Muscle of back (tissue), 11 donors: ENCODE data around the gene ECHS1. TPM values are rescaled to one million over a fixed set of nuclear protein-coding genes. Genes with fewer than 3 reads are reported as not detected.
"Not testable (repeated sequence)": the region's sequence is repeated elsewhere in the genome, so short reads cannot be mapped to it uniquely, and the experiment has no call there.

Source experiments
- DNase-seq, 3 donors: peaks; one replicate each; pipeline versions ENCODE4 v3.0.0 to v3.0.0-alpha.2; 2013
- polyA plus RNA-seq, 10 donors: library from polyadenylated mRNA; unstranded; fragments of 120-200 nt; gene quantifications; one replicate each; pipeline ENCODE4 v1.2.1, GENCODE V29; 2013; ENCODE audit not compliant: insufficient read length in 10 of 10

The ECHS1 gene
- polyA plus RNA-seq, 10 donors, result 96.4 to 132 (median 123) TPM

DNA sequence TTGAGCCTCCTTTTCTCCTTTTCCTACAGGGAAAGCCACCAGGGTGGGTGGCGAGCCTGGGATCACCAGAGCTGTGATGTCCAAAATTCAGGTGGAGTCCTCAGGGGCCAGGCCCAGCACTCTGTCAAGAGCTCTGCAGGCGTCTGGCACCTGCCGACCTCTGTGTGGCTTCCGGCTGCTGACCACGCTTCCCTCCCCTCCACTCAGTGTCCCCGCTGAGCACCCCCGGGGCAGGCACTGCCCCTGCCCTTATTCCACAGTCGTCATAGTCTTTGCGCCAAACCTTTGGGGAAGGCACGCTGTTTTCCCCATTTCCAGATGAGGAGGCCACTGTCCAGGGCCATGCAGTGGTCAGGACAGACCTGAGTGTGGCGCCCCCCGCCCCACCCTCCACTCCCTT, 28.3 kb upstream of the ECHS1 start:
- DNase-seq, result no peak

DNA sequence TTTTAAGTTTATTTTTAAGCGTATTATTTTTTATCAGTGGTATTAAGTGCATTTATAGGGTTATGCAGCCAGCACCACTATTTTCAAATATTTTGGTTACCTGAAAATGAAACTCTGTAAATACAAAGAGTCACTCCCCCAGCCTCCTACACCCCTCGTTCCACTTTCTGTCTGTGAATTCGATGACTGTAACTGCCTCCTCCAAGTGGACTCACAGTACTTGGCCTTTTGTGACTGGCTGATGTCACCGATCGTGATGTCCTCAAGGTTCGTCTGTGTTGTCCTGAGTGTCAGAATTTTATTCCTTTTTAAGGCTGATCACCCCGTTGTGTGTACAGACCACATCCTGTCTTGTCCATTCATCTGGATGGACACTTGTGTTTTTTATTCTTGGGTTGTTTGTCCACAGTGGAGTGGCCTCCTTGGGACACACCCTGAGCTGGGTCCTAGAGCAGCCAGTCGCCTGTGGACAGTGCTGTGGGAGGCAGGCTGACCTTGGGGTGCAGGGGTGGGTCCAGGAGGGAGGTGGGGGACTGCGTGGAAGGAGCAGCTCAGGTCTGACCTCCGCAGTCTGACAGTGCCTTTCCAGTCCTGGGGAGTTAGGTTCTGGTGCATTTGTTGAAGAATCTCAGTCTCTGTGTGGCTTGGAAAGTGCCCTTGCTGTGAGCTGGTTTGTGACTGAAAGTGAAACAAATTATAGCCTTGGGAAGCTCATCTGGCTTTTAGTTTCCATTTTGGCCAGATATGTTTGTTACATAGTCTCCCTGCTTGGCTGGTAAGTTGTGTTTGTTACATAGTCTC, 27.7 kb upstream of the ECHS1 start:
- no peak for DNase-seq

- no peak for DNase-seq
Measured at GRCh38 chr10:133399123-133399601, 26.0 kb upstream of the ECHS1 start.

DNA sequence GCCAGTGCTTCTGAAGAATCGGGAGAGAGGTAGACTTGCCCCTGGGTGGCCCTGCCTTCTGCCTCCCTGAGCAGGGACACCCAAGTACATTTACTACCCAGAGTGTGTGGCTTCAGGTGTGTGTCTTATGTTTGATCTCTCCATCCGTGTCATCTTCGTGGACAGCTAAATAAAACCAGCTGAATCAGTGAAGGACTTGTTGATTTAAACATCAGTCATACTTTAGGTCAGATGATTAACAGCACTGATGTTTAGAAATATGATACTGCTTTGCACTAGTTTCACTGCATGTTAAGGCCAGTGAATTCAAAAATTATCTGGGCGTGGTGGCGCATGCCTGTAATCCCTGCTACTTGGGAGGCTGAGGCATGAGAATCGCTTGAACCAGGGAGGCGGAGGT, 24.8 kb upstream of the ECHS1 start:
- no peak for DNase-seq

DNA sequence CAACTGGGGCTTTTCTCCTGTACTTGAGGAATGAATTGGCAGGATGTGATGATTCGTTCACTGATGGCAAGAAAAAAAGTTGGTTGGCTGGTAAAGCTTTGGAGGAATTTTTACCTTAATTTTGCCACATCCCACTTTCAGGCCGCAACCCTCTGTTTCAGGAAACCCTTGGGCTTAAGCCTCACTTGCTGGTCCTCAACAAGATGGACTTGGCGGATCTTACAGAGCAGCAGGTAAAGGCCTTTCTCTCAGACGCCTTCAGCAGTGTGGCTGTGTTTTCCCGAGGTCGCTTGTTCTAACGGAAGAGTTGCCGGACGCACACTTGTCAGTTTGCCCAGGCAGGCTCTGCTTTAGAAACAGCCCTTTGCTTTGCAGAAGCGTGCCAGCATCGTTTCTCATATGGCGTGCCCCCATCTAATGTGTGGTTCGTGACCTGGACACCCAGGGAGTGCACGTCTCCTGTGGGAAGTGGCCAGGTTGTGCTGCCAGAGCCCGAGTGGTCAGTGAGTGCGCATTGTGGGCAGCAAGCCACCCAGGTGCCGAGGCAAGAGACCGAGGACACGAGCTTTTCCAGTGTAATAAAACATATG, 23.0 kb upstream of the ECHS1 start:
- DNase-seq, result no peak

DNA sequence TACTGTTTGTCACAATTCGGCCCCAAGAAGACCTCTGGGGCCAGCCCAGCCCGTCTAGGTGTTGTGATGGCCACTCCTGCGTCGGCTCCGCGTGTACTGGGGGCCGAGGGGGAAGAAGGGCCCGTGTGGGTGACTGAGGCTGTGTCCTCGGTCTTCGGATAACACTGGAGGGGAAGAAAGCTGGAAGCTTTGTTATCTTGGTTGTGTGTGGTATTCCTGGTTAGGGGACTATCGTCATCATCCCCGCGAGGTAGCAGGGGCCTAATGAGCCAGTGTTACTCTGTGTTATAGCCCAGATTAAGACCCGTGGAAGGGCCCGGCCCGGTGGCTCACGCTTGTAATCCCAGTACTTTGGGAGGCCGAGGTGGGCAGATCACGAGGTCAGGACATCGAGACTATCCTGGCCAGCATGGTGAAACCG, 21.7 kb upstream of the ECHS1 start:
- no peak for DNase-seq

DNA sequence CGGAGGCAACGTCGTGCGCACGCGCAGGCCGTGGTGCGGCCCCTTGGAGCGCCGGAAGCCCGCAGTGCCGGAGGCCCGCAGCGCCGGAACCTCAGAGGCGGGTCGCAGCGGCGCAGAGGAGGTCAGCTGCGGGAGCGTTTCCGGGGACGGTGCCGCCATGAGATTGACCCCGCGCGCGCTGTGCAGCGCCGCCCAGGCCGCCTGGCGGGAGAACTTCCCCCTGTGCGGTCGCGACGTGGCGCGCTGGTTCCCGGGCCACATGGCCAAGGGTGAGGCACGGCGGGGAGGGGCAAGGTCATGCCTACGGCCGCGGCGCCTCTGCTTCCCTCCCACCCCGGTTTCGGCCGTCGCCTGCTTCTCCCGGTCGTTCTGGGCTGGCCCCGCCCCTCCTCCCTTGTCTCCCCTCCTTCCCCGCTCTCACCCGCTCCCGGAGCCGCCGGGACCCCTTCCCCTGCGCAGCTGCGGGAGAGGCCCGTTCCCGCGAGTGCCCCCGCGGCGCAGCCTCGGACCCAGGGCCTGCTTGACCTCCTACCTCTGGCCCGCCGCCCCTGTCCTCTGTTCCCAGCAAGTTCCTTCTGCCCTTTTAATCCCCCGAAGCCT, 21.0 kb upstream of the ECHS1 start, which contains the start of gene MTG1:
Gene MTG1 (plus strand): TSS at position 94 of the 600 bp plus-strand sequence. CDS start 64 bp downstream, at position 158.
- peak; percentile 95 to 97 (median 97) for DNase-seq

- no peak for DNase-seq
Measured at GRCh38 chr10:133393401-133394063, 20.4 kb upstream of the ECHS1 start.

- no peak for DNase-seq
Measured at GRCh38 chr10:133391761-133392518, 18.8 kb upstream of the ECHS1 start.

DNA sequence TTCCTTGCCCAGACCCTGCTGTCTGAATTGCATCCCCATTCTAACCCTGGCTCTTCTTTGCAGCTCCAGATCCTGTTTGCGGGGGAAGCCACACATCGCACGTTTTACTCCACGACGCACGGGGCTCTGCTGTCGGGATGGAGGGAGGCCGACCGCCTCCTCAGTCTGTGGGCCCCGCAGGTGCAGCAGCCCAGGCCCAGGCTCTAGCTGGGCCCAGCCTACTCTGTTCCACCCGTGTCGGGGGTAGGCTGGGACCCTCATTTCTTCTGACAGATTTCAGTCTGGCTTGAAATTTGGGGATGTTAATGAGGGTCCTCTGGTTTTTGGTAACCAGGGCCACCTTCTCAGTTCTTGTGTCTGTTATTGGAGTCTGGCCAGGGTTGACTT, 18.1 kb upstream of the ECHS1 start:
- DNase-seq, result no peak

DNA sequence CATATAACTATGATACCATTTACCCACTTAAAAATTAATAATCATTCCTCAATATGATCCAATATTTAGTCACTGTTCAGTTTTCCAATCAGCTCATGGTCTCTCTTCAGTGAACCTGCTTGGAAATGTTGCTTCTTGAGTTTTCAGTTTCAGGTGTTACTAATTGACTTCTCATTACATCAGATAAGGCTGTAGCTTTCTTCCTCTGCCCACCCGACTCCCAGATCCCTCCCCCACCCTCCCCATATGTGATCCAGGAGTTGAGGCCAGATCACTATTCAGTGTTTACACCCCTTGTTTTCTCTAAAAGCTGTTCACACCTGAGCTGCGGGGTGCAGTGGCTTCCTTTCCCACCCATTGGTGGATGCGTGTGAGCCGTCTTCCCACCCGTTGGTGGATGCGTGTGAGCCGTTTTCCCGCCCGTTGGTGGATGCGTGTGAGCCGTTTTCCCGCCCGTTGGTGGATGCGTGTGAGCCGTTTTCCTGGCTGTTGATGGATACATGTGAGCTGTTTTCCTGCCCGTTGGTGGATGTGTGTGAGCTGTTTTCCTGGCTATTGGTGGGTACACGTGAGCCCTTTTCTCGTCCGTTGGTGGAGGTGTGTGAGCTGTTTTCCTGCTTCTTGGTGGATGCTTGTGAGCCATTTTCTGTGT, 17.6 kb upstream of the ECHS1 start:
- no peak for DNase-seq

GRCh38 chr10:133388973-133389818, 16.0 kb upstream of the ECHS1 start:
- no peak for DNase-seq

- DNase-seq, result no peak
Measured at GRCh38 chr10:133388236-133388972, 15.2 kb upstream of the ECHS1 start.

DNA sequence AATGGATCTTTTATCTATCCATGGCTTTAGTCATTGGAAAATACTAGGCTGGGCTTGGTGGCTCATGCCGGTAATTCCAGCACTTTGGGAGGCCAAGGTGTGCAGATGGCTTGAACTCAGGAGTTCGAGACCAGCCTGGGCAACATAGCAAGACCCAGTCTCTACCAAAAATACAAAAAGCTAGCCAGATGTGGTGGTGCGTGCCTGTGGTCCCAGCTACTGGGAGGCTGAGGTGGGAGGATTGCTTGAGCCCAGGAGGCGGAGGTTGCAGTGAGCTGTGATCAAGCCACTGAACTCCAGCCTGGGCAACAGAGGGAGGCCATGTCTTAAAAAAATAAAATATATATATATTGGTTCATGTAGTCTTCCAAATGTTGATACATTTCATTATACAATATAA, 13.8 kb upstream of the ECHS1 start:
- DNase-seq, result not testable (repeated sequence)

- no peak for DNase-seq
Measured at GRCh38 chr10:133385214-133385613, 12.1 kb upstream of the ECHS1 start.

DNA sequence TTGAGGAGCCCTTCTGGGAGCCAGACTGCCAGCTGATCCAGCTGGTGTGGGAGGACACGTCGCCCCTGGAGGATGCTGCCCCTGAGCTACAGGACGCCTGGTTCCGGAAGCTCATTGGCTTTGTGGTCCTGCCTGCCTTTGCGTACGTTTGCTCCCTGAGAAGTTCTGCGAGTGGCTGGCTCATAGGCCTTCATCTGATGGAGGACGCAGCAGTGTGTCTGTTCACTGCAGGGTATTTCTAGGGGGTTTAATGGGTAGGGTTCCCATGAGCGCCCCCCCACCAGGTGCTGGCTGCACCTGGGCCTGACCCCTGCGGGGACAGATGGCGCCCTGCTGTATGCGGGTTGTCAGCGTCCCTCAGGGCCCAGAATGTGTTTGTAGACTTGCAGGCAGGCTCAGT, 10.9 kb upstream of the ECHS1 start:
- no peak for DNase-seq

- no peak for DNase-seq
Measured at GRCh38 chr10:133383551-133383950, 10.4 kb upstream of the ECHS1 start.

GRCh38 chr10:133381036-133381435, 7.9 kb upstream of the ECHS1 start:
- no peak for DNase-seq
